GM10847 (cell line): Measurements from ENCODE around the gene CEP44.

ENCODE experiments used
- POLR2A ChIP-seq: IDR thresholded peaks from 2 replicates; pipeline ENCODE4 v1.6.1; 2011; ENCODE audit not compliant: insufficient read length; ENCODE audit errors: extremely low read depth

Gene CEP44

GRCh38 chr4:174265916-174266315 lies 17.8 kb upstream of the CEP44 start:
- no peak for TF ChIP-seq POLR2A

GRCh38 chr4:174266416-174266815 lies 17.3 kb upstream of the CEP44 start:
- TF ChIP-seq POLR2A, result no peak

- TF ChIP-seq POLR2A, result no peak
Measured at GRCh38 chr4:174273930-174274329, 9.8 kb upstream of the CEP44 start.

- no peak for TF ChIP-seq POLR2A
Measured at GRCh38 chr4:174274436-174274835, 9.3 kb upstream of the CEP44 start.

- TF ChIP-seq POLR2A, result no peak
Measured at GRCh38 chr4:174275101-174275500, 8.6 kb upstream of the CEP44 start.

GRCh38 chr4:174277433-174277832 lies 6.3 kb upstream of the CEP44 start:
- TF ChIP-seq POLR2A, result no peak

DNA sequence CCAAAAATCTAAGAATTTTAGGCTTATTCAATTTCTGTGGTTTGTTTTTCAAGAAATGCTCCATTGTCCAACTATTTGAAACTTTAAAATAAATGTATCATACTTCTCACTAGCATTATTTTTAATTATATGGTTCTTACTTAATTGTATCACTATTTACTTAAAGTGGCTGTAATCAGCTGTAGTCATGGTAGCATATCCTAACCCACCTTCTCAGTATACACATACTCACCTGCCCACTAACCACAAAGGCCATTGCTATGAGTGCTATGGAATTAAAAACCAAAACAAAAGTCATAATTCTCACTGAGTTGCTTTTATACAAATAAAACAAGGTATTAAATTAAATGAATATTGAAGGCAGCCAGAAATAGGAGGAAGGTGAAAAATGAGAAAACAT lies 5.2 kb upstream of the CEP44 start:
- TF ChIP-seq POLR2A, result no peak

DNA sequence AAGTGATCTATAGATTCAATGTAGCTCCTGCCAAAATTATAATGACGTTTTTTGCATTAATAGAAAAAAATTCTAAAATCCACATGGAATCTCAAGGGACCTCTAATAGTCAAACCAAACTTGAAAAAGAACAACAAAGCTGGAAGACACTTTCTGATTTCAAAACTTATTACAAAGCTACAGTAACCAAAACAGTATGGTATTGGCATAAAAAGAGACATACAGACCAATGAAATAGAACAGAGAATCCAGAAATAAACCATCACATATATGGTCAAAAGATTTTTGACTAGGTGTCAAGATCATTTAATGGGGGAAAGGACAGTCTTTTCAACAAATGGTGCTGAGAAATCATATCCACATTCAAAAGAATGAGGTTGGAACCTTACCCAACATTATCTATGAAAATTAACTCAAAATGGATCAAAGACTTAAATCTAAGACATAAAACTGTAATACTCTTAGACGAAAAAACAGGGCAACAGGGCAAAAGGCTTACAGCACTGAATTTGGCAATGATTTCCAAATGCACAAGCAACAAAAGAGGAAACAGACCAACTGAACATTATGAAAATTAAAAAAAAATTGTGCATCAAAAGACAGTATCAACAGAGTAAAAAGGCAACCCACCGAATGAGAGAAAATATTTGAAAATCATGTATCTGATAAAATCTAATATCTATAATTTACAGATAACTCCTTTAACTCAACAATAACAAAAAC lies 4.1 kb upstream of the CEP44 start:
- no peak for TF ChIP-seq POLR2A

- TF ChIP-seq POLR2A, result no peak
Measured at GRCh38 chr4:174281182-174281737, 2.5 kb upstream of the CEP44 start.

DNA sequence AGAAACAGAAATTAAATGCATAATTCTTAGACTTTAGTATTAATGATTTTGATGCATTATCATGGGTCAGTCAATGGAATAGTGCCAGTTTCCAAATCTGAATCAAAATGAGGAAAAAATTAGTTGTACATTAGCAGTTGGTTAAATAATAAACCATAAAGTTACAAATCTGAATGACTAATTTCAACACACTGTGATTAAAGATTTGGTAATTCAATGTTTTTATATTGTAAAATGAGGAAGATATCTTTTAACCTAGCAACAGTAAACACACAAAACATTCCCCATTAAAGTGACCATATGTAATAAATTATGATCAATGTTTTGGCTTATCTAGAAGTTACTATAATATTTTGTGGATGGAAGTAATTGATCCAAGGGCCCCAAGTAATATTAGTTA lies 1.8 kb upstream of the CEP44 start:
- TF ChIP-seq POLR2A, result no peak

- no peak for TF ChIP-seq POLR2A
Measured at GRCh38 chr4:174282836-174283506, 740 bp upstream of the CEP44 start.

DNA sequence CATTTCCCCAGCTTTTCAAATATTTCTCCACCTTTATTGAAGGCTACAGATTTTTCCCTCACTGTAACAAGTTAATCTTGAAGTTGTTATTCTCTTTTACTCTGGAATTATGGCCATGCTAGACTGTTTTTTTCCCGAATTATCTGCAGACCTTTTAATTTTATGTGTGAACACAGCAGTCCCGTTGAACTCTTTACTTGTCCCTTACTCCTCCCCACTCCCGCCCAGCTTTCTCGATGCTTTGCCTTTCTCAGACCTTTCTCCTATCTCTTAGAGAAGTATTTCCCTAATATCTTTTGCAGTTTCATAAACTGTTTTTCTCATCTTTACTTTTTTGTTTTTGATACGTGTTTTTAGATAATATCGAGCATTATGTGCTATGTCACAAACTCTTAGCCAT lies 776 bp downstream of the CEP44 start:
- TF ChIP-seq POLR2A, result no peak

DNA sequence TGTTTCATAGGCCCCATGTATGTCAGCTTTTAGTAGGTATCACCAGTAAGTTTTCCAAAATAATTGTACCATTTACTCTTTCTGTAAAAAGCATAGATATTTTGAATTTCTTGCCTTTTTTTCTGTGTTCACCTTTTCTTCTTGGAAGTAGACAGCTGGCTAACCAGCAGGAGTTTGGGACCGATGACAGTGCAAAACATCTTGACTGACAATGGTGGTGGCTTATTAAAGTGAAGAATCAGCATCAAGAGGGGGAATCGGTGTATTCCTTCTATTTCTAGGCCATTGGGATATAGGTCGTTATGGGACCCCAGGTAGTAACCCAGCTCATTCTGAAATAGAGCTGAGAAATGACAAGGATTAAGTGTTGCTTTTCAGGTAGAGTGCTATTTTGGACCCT lies 3.2 kb downstream of the CEP44 start:
- no peak for TF ChIP-seq POLR2A

GRCh38 chr4:174292473-174292872 lies 8.8 kb downstream of the CEP44 start:
- TF ChIP-seq POLR2A, result no peak

DNA sequence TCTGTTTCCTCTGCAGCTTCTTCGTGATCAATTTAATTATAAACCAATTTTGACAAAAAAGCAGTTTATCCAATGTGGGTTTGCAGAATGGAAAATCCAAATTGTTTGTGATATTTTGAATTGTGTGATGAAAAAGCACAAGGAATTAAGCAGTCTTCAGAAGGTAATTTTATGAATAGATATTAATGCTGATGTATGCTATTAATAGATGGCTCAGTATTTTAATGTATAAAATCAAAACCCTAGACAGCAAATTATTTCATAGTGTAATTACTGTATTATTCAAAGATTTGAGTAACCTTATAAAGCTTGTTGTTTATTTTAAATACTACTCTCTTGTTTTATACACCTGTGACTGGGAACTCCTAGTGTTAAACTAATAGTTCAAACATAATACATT lies 20.0 kb downstream of the CEP44 start:
- no peak for TF ChIP-seq POLR2A

GRCh38 chr4:174304664-174305063 lies 21.0 kb downstream of the CEP44 start:
- TF ChIP-seq POLR2A, result no peak
